ENCODE results near the gene GNG7. TPM values are rescaled to one million over a fixed set of nuclear protein-coding genes. Genes with fewer than 3 reads are reported as not detected.

GNG7 gene
- total RNA-seq, 1 experiment from 2014 or later, result 7.7 TPM

GRCh38 chr19:2524361-2524839 lies 178.1 kb downstream of the GNG7 start:
- H4K20me1 ChIP-seq (ENCODE audit: control insufficient read depth, insufficient read depth, insufficient read length), result peaks cover 4% of the 10 kb centered on the region
- H3K4me3 Mint-ChIP-seq, result no peak overlapping the region
- H3K18ac ChIP-seq (ENCODE audit: insufficient read length, low read depth, low read length), result no peak overlapping the region
- peaks cover 6 to 21% of the 10 kb centered on the region in 2 experiments; a peak in 3 of 4 replicates for H3K4me1 Mint-ChIP-seq
- H2AK5ac ChIP-seq (ENCODE audit: insufficient read length, low read length), result no peak overlapping the region
- H3K27me3 ChIP-seq (ENCODE audit: insufficient read depth, low read length), result no peaks in the 10 kb centered on the region
- H3K23me2 ChIP-seq (ENCODE audit: insufficient read length, low read depth, low read length, poor library complexity, severe bottlenecking), result no peaks in the 10 kb centered on the region
- H4K5ac ChIP-seq (ENCODE audit: insufficient read length, low read depth, low read length), result peak overlapping the region; percentile 14
- no peak overlapping the region for H2BK120ac ChIP-seq (ENCODE audit: low read depth, low read length, poor library complexity, severe bottlenecking)
- no peaks in the 10 kb centered on the region for H3K9me3 ChIP-seq (ENCODE audit: control insufficient read depth, low read depth, low read length)
- H3K27me3 Mint-ChIP-seq (ENCODE audit: low read depth), result no peaks in the 10 kb centered on the region
- no peak overlapping the region for H3K14ac ChIP-seq (ENCODE audit: insufficient read depth, low read length)
- no peak overlapping the region for H3K4ac ChIP-seq (ENCODE audit: low read depth, low read length)
- H3K36me3 Mint-ChIP-seq (ENCODE audit: insufficient read depth in 1 of 3, low read depth in 3 of 3), result no peaks in the 10 kb centered on the region
- no peak overlapping the region for H3K27ac ChIP-seq (ENCODE audit: insufficient read length, low read depth, low read length)
- H3T11ph ChIP-seq (ENCODE audit: low read length), result no peak overlapping the region
- WGBS (ENCODE audit: extremely low coverage, insufficient read length, low lambda C conversion rate), result no CpG with 5 or more reads among the region's 16 CpGs
- peak overlapping the region; percentile 13 for H4K8ac ChIP-seq (replicated peaks; ENCODE audit: insufficient read length, low read depth, low read length)
- H3K79me2 ChIP-seq (ENCODE audit: insufficient read depth, low read length), result no peaks in the 10 kb centered on the region
- H3K4me2 ChIP-seq (ENCODE audit: insufficient read depth, insufficient read length, low read length), result no peak overlapping the region
- H2BK5ac ChIP-seq (ENCODE audit: insufficient read length, low read length), result no peak overlapping the region
- H4K91ac ChIP-seq (ENCODE audit: insufficient read length, low read depth, low read length), result no peak overlapping the region
- no peak overlapping the region for H3K56ac ChIP-seq (ENCODE audit: insufficient read length, low read depth, low read length)
- no peak overlapping the region for H2BK12ac ChIP-seq (ENCODE audit: insufficient read length, low read depth, low read length)
- H3K9ac ChIP-seq (ENCODE audit: extremely low read depth, insufficient read length, low read length), result no peak overlapping the region
- peaks cover 2% of the 10 kb centered on the region; the same call in 1 of the 2 replicates for H3K4me1 ChIP-seq (ENCODE audit: insufficient read depth, low read length)
- H2AFZ ChIP-seq (ENCODE audit: low read length), result no peak overlapping the region
- no peaks in the 10 kb centered on the region for H3K79me1 ChIP-seq (ENCODE audit: insufficient read depth, low read depth, low read length, poor library complexity, severe bottlenecking)
- H3K9me3 Mint-ChIP-seq, result no peaks in the 10 kb centered on the region; a peak in 1 of 5 replicates
- no peak for DNase-seq
- TF ChIP-seq CTCF (conservative IDR thresholded peaks at IDR 0.05), result no peak
- peak overlapping the region in 2 of 3 experiments; percentile 69 to 92; a peak in 3 of 7 replicates for H3K27ac Mint-ChIP-seq
- no peak overlapping the region for H3K23ac ChIP-seq (ENCODE audit: insufficient read length, low read depth, low read length)
- H2BK15ac ChIP-seq (ENCODE audit: low read depth, low read length), result no peak overlapping the region
- H2BK20ac ChIP-seq (ENCODE audit: low read depth, low read length, poor library complexity, severe bottlenecking), result no peak overlapping the region
